ENCODE measurements around the gene CEACAM3.

The CEACAM3 gene

DNA sequence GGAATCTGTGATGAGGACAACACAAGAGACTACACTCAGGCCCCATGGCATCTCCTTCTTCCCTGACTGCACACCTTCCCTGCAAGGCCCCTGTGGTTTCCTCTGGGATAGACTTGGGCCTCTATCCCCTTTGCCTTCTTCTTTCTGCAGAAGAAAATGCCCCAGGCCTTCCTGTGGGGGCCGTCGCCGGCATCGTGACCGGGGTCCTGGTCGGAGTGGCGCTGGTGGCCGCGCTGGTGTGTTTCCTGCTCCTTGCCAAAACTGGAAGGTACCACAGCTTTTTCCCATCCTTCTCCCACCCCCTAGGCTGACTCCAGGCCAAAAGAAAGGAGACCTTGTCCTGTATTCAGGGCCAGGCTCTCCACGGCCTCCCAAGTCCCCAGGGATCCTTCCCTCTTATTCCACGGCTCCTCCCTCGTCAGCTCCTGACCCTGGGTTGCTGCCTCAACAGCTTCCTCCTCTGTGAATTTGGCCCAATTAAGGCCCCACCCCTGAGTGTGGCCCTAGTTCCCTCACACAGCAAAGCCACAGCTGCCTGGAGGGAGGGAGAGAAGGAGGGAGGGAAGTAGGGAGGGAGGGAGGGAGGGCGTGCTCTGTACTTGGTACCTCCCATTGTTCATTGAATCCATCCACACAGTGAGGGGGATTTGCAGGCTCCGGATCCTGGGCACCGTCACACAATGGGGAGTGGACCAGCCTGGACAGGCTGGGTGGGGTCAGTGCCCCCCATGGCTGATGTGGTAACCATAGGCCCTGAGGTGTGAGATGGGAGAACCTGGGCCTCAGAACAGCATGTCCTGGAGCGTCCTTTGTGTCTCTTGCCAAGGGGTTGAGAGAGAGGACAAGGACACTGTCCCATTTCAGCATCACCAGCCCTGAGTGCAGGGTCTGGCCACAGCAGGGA, 12.5 kb downstream of the CEACAM3 start:
- Mint-ChIP-seq H3K4me1 (no peaks in the 10 kb centered on the region), H3K9me3 (peaks cover 73% of the 10 kb centered on the region), H3K27me3 (ENCODE audit: low read depth, poor library complexity) (peaks cover 3% of the 10 kb centered on the region), H3K36me3 (ENCODE audit: low read depth) (no peaks in the 10 kb centered on the region), H3K4me3 (no peak overlapping the region), H3K27ac (no peak overlapping the region)
- TF ChIP-seq, protein P1, sequence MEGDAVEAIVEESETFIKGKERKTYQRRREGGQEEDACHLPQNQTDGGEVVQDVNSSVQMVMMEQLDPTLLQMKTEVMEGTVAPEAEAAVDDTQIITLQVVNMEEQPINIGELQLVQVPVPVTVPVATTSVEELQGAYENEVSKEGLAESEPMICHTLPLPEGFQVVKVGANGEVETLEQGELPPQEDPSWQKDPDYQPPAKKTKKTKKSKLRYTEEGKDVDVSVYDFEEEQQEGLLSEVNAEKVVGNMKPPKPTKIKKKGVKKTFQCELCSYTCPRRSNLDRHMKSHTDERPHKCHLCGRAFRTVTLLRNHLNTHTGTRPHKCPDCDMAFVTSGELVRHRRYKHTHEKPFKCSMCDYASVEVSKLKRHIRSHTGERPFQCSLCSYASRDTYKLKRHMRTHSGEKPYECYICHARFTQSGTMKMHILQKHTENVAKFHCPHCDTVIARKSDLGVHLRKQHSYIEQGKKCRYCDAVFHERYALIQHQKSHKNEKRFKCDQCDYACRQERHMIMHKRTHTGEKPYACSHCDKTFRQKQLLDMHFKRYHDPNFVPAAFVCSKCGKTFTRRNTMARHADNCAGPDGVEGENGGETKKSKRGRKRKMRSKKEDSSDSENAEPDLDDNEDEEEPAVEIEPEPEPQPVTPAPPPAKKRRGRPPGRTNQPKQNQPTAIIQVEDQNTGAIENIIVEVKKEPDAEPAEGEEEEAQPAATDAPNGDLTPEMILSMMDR (IDR thresholded peaks at IDR 0.05): no peak
- DNase-seq: no peak

DNA sequence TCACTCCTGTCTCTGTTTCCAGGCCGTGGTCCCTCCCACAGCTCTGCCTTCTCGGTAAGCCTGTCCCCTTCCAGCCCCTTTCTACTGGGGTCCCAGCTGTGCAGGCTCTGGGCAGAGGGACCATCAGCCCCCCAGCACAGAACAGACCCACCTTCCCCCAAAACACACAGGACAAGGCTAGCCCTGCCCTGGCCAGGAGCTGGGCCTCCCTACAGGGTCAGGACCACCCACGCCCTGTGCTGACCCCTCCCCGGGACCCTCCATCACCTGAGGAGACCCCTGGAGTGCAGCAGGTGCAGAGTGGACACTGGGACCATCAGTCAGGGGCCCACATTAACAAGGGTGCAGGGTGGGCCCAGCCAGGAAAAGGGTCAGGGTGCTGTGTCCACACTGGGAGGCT, 13.9 kb downstream of the CEACAM3 start:
- TF ChIP-seq, protein P1 (IDR thresholded peaks at IDR 0.05): no peak
- Mint-ChIP-seq H3K9me3 (peaks cover 72% of the 10 kb centered on the region), H3K4me3 (no peak overlapping the region), H3K36me3 (ENCODE audit: low read depth) (no peaks in the 10 kb centered on the region), H3K27ac (no peak overlapping the region), H3K27me3 (ENCODE audit: low read depth, poor library complexity) (peaks cover 3% of the 10 kb centered on the region), H3K4me1 (no peaks in the 10 kb centered on the region)
- no peak for DNase-seq

DNA sequence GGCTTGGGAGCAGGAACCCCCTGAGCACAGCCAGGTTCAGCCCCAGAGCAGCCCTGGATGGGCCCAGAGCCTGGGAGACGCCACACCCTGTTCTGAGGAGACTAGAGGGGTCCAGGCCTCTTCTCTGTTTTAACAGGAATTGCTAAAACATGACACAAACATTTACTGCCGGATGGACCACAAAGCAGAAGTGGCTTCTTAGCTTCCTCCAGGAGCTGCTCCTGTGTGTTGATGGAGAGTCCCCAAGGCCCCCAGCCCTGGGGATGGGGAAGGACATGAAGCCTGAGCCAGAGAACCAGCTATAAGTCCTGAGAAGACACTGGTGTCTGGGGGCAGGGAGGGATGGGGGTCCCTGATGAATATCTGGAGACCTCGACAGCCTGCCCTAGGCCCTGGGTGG, 14.6 kb downstream of the CEACAM3 start:
- no peak for DNase-seq
- Mint-ChIP-seq H3K9me3 (peaks cover 70% of the 10 kb centered on the region), H3K4me3 (no peak overlapping the region), H3K4me1 (no peaks in the 10 kb centered on the region), H3K36me3 (ENCODE audit: low read depth) (no peaks in the 10 kb centered on the region), H3K27me3 (ENCODE audit: low read depth, poor library complexity) (peaks cover 3% of the 10 kb centered on the region), H3K27ac (no peak overlapping the region)
- TF ChIP-seq, protein P1 (IDR thresholded peaks at IDR 0.05): no peak

DNA sequence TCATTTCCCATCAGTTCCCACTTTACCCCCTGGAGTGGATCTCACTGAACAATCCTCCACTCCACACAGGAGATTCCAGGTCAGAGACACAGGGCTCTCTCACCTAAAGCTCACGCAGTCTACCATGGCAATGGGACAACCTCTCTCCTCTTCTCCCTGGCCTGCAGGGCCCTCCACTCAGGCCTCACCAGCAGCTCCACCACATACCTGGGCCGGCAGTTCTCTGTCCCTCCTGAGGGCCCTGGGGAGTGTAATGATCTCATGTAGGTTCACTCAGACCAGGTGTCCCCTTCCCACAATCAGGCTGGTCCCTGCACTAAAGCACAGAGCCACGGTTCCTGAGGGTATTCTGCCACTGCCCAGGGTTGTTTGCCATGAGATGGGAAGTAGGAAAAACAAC, 15.6 kb downstream of the CEACAM3 start:
- Mint-ChIP-seq H3K27ac (no peak overlapping the region), H3K27me3 (ENCODE audit: low read depth, poor library complexity) (peaks cover 3% of the 10 kb centered on the region), H3K9me3 (peaks cover 65% of the 10 kb centered on the region), H3K4me3 (no peak overlapping the region), H3K36me3 (ENCODE audit: low read depth) (no peaks in the 10 kb centered on the region), H3K4me1 (no peaks in the 10 kb centered on the region)
- no peak for DNase-seq
- TF ChIP-seq, protein P1 (IDR thresholded peaks at IDR 0.05): no peak

DNA sequence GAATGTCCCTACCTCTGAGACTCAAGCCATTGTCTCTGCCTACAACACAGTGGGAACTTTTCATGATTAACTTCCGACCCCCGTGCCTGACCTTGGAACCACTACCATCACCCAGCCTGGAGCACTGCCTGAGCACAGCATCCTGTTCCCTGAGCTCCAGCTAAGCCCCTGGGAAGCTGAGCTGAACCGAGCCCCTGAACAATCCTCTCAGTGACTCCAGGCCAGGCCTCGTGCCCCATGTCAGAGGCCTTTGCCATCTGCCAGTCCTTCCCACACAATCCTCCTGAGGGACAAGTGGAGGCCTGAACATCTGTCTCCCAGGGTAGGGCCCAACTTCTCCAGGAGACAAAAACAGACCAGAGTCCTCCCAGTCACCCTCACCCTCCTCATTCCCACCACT, 17.5 kb downstream of the CEACAM3 start:
- Mint-ChIP-seq H3K27me3 (ENCODE audit: low read depth, poor library complexity) (peaks cover 5% of the 10 kb centered on the region), H3K9me3 (peaks cover 61% of the 10 kb centered on the region), H3K36me3 (ENCODE audit: low read depth) (no peaks in the 10 kb centered on the region), H3K4me3 (no peak overlapping the region), H3K4me1 (no peaks in the 10 kb centered on the region), H3K27ac (no peak overlapping the region)
- TF ChIP-seq, protein P1 (IDR thresholded peaks at IDR 0.05): no peak
- DNase-seq: no peak

DNA sequence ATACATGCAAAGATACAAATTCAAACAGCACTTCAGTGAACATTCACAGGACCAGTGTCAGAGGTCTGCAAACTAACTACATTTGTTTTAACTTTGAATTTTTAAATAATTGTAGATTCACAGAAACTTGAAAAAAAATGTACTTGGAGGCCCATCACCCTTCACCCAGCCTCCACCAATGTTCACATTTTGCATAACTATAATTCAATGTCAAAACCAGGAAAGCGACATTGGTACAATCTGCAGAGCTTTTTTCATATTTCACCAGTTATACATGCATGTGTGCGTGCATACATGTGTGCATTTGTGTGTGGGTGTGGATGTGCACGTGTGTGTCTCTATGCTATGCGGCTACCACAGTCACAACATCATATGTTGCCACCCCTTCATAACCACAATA, 18.9 kb downstream of the CEACAM3 start:
- H3K27me3 Mint-ChIP-seq (ENCODE audit: low read depth, poor library complexity): peaks cover 7% of the 10 kb centered on the region
- H3K9me3 Mint-ChIP-seq: peaks cover 51% of the 10 kb centered on the region
- no peaks in the 10 kb centered on the region for H3K36me3 Mint-ChIP-seq (ENCODE audit: low read depth)
- no peaks in the 10 kb centered on the region for H3K4me1 Mint-ChIP-seq
- TF ChIP-seq, protein P1 (IDR thresholded peaks at IDR 0.05): no peak
- H3K4me3 Mint-ChIP-seq: no peak overlapping the region
- DNase-seq: no peak
- no peak overlapping the region for H3K27ac Mint-ChIP-seq
